NOMO-1 (cell line): Measurements from ENCODE around the gene C2orf92.
"Not testable (repeated sequence)": the region's sequence is repeated elsewhere in the genome, so short reads cannot be mapped to it uniquely, and the experiment has no call there.

ENCODE experiments used
- DNase-seq, 2 experiments: peaks; one replicate each; lab custom pipeline; 2025; ENCODE audit not compliant: unreplicated experiment in 2 of 2; lab: John Stamatoyannopoulos, UW

C2orf92 gene

GRCh38 chr2:97659256-97660043 is 10.1 kb upstream of the C2orf92 start:
- DNase-seq = no peak

- no peak for DNase-seq
Measured at GRCh38 chr2:97660044-97660774, 9.3 kb upstream of the C2orf92 start.

GRCh38 chr2:97660775-97661389 is 8.6 kb upstream of the C2orf92 start:
- no peak for DNase-seq

- DNase-seq = no peak
Measured at GRCh38 chr2:97661927-97662326, 7.6 kb upstream of the C2orf92 start.

GRCh38 chr2:97662386-97662894 is 7.1 kb upstream of the C2orf92 start:
- DNase-seq = peak; percentile 19 to 33

DNA sequence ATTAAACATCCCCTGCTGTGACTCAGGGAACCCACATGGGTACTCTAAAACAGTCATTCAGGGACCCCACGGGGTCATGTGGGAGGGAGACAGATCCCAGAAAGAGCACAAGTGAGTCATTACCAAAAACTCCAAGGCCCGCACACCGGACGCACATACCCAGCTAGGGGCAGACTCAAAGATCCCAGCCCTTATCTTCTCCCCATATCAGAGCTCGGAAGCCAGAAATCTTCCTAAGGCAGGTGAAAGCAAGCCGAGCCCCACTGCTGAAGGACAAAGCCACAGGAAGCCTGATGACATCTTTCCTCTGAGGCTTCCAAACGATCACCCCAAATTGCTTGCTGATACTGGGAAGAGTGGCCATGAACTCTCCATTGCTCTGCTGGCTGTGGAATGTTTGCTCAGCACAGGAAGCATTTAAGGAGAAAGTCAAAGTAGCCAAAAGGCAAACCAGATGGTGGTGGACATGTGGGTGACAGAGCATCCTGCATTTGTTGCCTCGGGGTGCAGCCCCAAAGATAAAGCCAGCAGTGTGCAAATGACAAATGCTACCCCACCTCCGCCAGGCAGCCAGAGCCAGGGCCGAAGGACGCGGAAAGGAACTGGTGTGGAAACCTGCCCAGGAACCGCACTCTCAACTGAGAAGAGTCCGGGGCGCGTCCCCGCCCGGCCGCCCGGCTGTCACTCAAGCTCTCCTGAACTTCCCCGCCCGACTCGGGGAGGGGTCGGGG is 6.5 kb upstream of the C2orf92 start:
- DNase-seq = peak; percentile 57 to 72

DNA sequence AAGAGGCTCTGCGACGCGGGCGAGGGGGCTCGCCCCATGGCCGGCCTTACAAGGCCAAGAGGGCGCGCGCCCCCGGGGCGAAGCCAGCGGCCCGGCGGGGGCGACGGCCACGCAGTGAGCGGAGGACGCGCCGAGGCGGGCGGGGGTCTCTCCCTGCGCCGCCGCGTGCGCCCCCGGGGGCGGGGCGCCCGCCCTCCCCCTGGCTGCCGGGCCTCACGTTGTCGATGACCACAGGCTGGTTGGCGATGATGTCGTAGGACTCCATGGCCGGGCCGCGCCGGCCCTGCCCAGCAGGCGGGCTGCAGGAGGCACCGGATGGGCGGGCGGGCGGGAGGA is 5.9 kb upstream of the C2orf92 start:
- no peak for DNase-seq

- DNase-seq = peak; percentile 98 to 99
Measured at GRCh38 chr2:97663962-97664635, 5.4 kb upstream of the C2orf92 start, which contains the start of gene ACTR1B. Gene ACTR1B, minus strand, starts transcription at chr2:97664044. Its CDS starts 154 bp downstream, at chr2:97663890.

DNA sequence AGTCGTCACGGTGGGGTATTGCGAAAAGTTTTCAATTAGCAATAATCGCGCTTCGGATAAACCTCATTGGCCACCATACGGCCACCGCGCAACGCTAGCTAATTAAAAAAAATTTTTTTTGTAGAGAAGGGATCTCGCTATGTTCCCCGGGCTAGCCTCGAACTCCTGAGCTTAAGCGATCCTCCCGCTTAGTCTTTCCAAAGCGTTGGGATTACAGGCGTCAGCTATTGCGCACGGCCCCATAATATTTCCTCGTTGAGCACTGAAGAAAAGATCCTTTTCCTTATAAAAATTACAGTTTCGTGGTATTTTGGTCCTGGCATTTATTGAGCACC is 4.9 kb upstream of the C2orf92 start:
- DNase-seq = no peak

GRCh38 chr2:97670471-97670870 is 958 bp downstream of the C2orf92 start:
- no peak for DNase-seq

DNA sequence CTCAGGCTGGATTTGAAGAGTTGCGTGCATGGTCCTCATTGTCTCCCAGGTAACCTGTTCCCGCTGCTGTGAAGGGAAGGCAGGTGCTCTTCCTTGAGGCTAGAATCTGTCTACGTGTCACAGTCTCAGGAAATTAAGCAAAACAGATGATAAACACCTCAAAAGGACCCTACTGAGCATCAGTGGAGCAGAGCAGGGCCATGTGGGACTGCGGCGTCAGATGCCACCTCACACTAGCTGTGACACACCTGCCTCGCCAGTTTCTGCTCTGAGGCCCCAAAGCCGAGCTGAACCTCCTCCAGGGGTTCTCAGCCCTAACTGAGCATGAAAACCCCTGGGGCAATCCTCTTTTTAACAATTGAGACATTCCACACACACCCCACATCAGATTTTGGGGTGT is 2.0 kb downstream of the C2orf92 start:
- no peak for DNase-seq

- DNase-seq = not testable (repeated sequence)
Measured at GRCh38 chr2:97672606-97673140, 3.2 kb downstream of the C2orf92 start.

GRCh38 chr2:97673182-97673914 is 3.8 kb downstream of the C2orf92 start:
- DNase-seq = no peak

GRCh38 chr2:97673915-97674283 is 4.4 kb downstream of the C2orf92 start:
- DNase-seq = no peak

DNA sequence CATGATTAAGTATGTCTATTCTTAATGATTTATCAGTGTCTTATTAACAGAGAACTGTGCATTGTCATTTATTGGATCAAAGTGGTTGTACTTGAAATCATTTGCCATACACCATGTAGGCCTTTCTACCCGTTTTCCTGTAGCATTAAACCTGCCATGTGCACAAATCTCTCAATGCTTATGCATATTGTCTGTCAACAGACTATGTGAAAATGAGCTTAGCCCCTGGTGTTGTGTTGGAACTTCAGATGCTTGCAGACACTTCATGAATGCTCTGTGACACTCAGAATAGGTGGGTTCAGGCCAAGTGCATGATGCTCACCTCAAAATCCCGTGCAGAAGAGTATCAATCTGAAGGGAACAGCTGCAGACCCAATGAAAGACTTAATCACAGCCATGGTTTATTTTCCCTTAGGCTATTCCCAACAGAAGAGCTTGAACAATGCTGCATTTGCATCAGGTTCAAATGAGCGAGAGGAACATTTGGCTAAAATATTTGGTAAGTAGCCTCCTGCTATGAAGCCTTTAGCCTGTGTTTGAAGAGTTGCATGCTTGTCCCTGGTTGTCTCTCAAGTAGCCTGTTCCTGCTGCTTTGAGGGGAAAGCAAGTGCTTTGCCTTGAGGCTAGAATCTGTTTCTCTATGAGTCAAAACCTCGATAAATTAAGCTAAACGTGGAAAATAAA is 6.1 kb downstream of the C2orf92 start:
- DNase-seq = no peak

DNA sequence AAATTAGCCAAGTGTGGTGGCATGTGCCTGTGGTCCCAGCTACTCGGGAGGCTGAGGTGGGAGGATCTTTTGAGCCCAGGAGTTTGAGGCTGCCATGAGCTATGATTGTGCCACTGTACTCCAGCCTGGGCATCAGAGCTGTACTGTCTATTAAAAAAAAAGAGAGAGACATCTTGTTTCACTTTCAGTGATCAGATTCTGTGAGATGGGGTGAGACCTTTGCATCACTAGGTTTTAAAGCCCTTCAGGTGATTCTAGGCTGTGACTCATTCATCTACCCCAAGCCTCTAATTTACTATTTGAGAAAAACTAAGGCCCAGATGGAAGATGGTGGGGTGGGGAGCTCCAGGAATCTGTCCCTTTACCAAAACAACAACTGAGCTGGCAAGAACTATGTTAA is 7.1 kb downstream of the C2orf92 start:
- DNase-seq = no peak

DNA sequence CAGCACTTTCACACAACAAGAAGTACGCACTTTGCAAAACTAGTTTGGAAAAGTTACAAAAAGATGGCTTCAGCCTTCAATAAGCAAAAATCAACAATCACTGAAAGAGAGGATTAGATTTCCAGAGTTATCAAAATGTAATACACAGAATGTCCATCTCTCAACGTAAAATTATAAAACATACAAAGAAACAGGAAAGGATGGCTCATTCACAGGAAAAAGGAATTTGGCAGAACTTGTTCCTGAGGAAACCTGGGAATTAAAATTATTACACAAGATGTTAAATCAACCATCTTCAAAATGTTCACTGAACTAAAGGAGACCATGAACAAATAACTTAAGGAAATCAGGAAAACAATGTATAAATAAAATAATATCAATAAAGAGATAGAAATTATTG is 8.0 kb downstream of the C2orf92 start:
- DNase-seq = no peak

GRCh38 chr2:97678298-97678697 is 8.8 kb downstream of the C2orf92 start:
- peak in 1 of 2 experiments; percentile 25 for DNase-seq

GRCh38 chr2:97687235-97687634 is 17.7 kb downstream of the C2orf92 start:
- not testable (repeated sequence) for DNase-seq
